ENCODE results near the gene DPT. TPM values are rescaled to one million over a fixed set of nuclear protein-coding genes. Genes with fewer than 3 reads are reported as not detected.

Gene DPT
- total RNA-seq, 4 donors from 2014 or later = 30.9 to 141 (median 56.5) TPM

DNA sequence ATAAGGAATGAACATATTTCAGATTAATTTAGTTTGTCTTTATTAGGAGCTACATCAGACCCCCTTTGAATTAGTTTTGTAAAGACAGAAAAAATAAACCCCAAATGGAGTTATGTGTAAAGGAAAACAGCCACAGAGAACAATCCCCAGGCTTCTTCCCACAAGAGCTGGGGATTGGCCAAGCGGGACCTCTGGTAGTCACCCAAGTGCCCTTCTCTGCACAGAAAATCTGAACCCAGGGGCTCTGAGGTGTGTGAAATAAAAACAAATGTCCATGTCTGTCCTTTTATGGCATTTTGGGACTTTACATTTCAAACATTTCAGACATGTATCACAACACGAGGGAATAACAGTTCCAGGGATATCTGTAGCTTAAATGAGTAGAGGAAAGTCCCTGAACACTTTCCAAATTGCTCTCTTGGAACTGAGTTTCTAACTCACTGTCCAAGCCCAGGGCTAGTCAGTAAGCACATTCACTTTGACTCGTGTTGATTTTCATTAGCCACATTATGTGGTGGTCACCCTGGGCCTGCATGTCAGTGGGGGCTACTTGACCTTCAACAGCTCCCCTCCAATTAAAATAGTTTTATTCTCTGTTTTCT is 22.5 kb downstream of the DPT start:
- intact Hi-C loops (cut with DNase I) = no loop called here
- Histone ChIP-seq H3K4me1 (peaks cover 5 to 37% of the 10 kb centered on the region in 2 donors), H3K36me3 (no peaks in the 10 kb centered on the region), H3K9me3 (no peaks in the 10 kb centered on the region), H3K4me3 (replicated peaks in 1 of 3) (no peak overlapping the region), H3K27me3 (no peaks in the 10 kb centered on the region), H3K27ac (peak overlapping the region; percentile 74 to 87 (median 83))
- TF ChIP-seq POLR2A (IDR thresholded peaks at IDR 0.05) = peak in 1 of 2 donors; percentile 32
- TF ChIP-seq, protein P1, sequence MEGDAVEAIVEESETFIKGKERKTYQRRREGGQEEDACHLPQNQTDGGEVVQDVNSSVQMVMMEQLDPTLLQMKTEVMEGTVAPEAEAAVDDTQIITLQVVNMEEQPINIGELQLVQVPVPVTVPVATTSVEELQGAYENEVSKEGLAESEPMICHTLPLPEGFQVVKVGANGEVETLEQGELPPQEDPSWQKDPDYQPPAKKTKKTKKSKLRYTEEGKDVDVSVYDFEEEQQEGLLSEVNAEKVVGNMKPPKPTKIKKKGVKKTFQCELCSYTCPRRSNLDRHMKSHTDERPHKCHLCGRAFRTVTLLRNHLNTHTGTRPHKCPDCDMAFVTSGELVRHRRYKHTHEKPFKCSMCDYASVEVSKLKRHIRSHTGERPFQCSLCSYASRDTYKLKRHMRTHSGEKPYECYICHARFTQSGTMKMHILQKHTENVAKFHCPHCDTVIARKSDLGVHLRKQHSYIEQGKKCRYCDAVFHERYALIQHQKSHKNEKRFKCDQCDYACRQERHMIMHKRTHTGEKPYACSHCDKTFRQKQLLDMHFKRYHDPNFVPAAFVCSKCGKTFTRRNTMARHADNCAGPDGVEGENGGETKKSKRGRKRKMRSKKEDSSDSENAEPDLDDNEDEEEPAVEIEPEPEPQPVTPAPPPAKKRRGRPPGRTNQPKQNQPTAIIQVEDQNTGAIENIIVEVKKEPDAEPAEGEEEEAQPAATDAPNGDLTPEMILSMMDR (IDR thresholded peaks at IDR 0.05) = no peak
- DNase-seq = peak; percentile 69 to 81
- 21 to 29% methylated on average over 3 of the region's 3 CpGs for WGBS, 2 donors

DNA sequence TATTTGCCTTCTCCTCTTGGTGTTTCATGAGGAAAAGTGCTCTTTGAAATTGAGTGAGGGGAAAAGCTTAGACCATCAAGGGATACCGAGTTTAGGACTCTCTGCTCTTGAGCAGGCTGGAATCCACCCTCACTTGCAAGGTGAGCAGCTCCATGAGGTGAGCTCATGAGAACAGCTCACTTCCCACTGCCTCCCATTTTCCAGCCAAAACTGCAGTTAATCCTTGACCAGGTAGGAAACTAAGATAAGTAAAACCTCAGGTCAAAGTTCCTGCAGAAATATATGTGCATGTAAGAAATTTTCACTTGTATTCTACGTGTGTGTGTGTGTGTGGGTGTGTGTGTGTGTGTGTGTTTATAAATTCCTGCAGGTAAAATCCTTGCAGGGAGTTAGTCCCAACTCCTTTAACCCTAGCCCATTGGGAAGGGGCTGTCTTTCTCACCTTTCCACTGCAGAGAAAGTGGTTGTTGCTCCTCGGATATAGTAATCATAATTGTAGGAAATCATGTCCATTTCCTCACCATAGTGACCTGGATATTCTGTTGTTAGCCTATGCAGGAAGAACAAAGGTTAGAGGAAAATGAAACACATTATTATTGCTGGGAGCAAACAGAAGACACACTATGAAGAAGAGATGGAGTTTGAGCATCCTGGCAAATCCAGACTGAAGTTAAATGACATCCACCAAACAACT is 28.3 kb downstream of the DPT start:
- TF ChIP-seq POLR2A (IDR thresholded peaks at IDR 0.05) = no peak
- TF ChIP-seq, protein P1 (IDR thresholded peaks at IDR 0.05) = no peak
- Histone ChIP-seq H3K9me3 (no peaks in the 10 kb centered on the region), H3K4me3 (replicated peaks in 1 of 3) (no peak overlapping the region), H3K4me1 (peaks cover 11 to 17% of the 10 kb centered on the region in 2 donors), H3K27me3 (no peaks in the 10 kb centered on the region), H3K27ac (no peak overlapping the region), H3K36me3 (no peaks in the 10 kb centered on the region)
- intact Hi-C loops (cut with DNase I) = no loop called here
- DNase-seq = no peak
- 76 to 77% methylated on average over 3 of the region's 3 CpGs for WGBS, 2 donors

DNA sequence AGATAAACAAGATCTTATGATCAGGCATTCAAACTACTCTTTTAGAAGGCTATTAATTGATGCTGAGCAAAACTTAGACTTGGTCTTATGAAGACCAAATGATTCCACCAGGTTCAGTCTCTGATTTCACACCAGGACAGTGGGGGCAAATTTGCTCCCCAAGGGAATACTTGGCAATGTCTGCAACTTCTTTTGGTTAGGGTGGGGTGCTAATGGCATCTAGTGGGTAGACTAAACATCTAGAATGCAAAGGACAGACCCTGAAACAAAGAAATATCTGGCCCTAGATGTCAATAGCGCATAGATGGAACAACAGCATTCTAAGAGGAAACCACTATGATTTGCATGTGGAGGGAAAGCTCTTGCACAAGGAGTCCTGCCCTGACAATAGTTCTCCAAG is 30.6 kb downstream of the DPT start:
- no peak overlapping the region for H3K4me3 ChIP-seq (replicated peaks in 1 of 3)
- intact Hi-C loops (cut with DNase I) = no loop called here
- H3K27ac ChIP-seq = no peak overlapping the region
- no peaks in the 10 kb centered on the region for H3K27me3 ChIP-seq
- no peak for DNase-seq
- H3K9me3 ChIP-seq = no peaks in the 10 kb centered on the region
- WGBS, 2 donors = 92 to 95% methylated on average over 1 of the region's 1 CpG
- no peak for TF ChIP-seq POLR2A (IDR thresholded peaks at IDR 0.05)
- TF ChIP-seq, protein P1 (IDR thresholded peaks at IDR 0.05) = no peak
- H3K36me3 ChIP-seq = no peaks in the 10 kb centered on the region
- peaks cover 10 to 12% of the 10 kb centered on the region in 2 donors for H3K4me1 ChIP-seq

DNA sequence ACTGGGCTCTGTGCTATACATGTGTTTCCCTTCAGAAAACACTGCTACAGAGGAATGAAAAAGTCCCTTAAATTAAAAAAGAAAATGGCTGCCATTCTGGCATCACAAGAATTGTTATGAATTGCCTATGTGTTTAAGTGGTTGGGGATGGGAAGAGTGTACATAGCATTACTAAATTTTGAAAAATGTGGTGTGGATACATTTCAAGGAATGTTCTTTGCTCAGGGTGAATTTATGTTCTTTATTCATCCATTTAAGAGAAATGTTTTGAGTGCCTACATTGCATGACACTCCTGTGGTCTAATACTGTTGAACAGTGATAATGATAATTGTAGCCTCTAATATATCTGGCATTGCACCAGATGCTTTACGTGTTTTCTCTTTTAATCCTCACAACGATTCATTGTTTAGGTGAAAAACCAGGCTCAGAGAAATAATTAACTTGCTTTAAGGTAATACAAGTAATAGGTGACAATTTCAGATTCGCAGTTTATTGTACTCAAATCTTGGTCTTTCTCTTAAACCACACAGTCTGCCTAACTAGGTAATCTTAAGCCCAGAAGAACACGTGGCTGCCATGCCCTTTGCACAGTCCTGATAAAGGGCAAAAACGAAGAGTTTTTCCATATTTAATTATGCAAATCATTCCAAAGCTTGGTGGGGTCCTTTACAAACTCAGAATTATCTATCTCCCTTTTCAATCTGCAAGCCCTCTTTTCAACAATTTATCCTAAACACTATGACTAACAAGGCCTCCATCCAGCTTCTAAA is 31.5 kb downstream of the DPT start:
- 91 to 94% methylated on average over 5 of the region's 5 CpGs for WGBS, 2 donors

More for the DNA sequence above, 31.5 kb downstream of the DPT start:
- no peaks in the 10 kb centered on the region for H3K36me3 ChIP-seq
- H3K4me1 ChIP-seq = peaks cover 10 to 12% of the 10 kb centered on the region in 2 donors
- no peak overlapping the region for H3K4me3 ChIP-seq (replicated peaks in 1 of 3)
- H3K27ac ChIP-seq = no peak overlapping the region
- no peak for TF ChIP-seq POLR2A (IDR thresholded peaks at IDR 0.05)
- TF ChIP-seq, protein P1 (IDR thresholded peaks at IDR 0.05) = no peak
- H3K9me3 ChIP-seq = no peaks in the 10 kb centered on the region
- intact Hi-C loops (cut with DNase I) = no loop called here
- DNase-seq = no peak
- no peaks in the 10 kb centered on the region for H3K27me3 ChIP-seq
